GM12878 (cell line): ENCODE measurements around the gene PVALEF. TPM values are rescaled to one million over a fixed set of nuclear protein-coding genes. Genes with fewer than 3 reads are reported as not detected.

ENCODE experiments used
- BACH1 ChIP-seq: fragments of 450-650 bp; IDR thresholded peaks from 2 replicates; pipeline ENCODE4 v1.6.1; 2017; ENCODE audit warnings: mild to moderate bottlenecking, borderline replicate concordance
- IKZF2 ChIP-seq, 2 experiments: fragments of 450-650 bp; IDR thresholded peaks; 2 replicates each; pipeline ENCODE4 v1.6.1; 2017; ENCODE audit warnings: mild to moderate bottlenecking in 2 of 2, moderate library complexity in 2 of 2
- STAT3 ChIP-seq: IDR thresholded peaks from 2 replicates; pipeline ENCODE4 v1.6.1; 2011; ENCODE audit warnings: low read depth, low read length, improper control_type of control experiment
- polyA plus RNA-seq, 11 experiments: library from polyadenylated mRNA; depleted of rRNA in 4 of 11; unstranded in 6 of 11; stranded (reverse) in 5 of 11; fragments of >200 nt; fragmentation: Nextera tagmentation in 4 of 11; fragmentation: Illumina TruSeq in 1 of 11; extraction: Ambion mirVana in 4 of 11; extraction: Trizol in 1 of 11; gene quantifications; 1 replicate in 1 of 11; 2 replicates in 10 of 11; pipeline versions ENCODE4 v1.2.1 to v1.2.3, GENCODE V29; 2011 to 2016; ENCODE audit warnings: inconsistent platforms in 2 of 11, missing spikeins in 2 of 11, low read depth in 1 of 11
- total RNA-seq, 4 experiments: library from RNA; depleted of rRNA in 3 of 4; stranded (reverse); fragments of >200 nt in 3 of 4; fragmentation: Illumina TruSeq in 1 of 4; extraction: Trizol in 1 of 4; gene quantifications; 2 replicates each; pipeline versions ENCODE4 v1.2.1 to v1.2.3, GENCODE V29; 2013 to 2021
- TF ChIP-seq, protein P1 (sequence below): IDR thresholded peaks from 2 replicates; pipeline ENCODE4 v1.6.1; 2012; ENCODE audit warnings: low read depth, low read length, improper control_type of control experiment
- TF ChIP-seq, protein P2 (sequence below): fragments of 450-650 bp; IDR thresholded peaks from 2 replicates; pipeline ENCODE4 v1.6.1; 2017; ENCODE audit warnings: mild to moderate bottlenecking, moderate library complexity

Gene PVALEF
- total and polyA plus RNA-seq, 10 of the 15 experiments (the other 5 are each of a cell fraction or from before 2014, with no cell fraction given) = not detected

DNA sequence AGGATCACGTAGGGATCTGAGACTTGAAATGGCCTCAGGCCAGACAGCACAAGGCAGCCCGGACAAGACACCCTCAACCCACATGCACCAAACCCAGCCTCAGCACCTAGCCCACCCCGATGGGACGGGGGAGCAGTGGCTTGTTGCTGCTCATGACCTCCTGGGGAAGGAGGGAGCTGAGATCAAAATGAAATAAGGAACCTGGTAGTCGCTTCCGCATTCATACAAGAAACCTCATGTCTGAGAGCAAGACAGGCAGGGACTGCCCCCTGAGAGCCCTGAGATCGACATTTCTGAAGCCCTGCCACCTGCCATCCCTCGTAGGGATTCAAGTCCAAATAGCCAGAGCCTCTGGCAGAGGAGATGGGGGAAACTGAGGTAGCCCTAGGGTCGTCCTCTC lies 63.1 kb downstream of the PVALEF start (continued):
- TF ChIP-seq, protein P1, sequence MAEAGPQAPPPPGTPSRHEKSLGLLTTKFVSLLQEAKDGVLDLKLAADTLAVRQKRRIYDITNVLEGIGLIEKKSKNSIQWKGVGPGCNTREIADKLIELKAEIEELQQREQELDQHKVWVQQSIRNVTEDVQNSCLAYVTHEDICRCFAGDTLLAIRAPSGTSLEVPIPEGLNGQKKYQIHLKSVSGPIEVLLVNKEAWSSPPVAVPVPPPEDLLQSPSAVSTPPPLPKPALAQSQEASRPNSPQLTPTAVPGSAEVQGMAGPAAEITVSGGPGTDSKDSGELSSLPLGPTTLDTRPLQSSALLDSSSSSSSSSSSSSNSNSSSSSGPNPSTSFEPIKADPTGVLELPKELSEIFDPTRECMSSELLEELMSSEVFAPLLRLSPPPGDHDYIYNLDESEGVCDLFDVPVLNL = no peak
- TF ChIP-seq, protein P2, sequence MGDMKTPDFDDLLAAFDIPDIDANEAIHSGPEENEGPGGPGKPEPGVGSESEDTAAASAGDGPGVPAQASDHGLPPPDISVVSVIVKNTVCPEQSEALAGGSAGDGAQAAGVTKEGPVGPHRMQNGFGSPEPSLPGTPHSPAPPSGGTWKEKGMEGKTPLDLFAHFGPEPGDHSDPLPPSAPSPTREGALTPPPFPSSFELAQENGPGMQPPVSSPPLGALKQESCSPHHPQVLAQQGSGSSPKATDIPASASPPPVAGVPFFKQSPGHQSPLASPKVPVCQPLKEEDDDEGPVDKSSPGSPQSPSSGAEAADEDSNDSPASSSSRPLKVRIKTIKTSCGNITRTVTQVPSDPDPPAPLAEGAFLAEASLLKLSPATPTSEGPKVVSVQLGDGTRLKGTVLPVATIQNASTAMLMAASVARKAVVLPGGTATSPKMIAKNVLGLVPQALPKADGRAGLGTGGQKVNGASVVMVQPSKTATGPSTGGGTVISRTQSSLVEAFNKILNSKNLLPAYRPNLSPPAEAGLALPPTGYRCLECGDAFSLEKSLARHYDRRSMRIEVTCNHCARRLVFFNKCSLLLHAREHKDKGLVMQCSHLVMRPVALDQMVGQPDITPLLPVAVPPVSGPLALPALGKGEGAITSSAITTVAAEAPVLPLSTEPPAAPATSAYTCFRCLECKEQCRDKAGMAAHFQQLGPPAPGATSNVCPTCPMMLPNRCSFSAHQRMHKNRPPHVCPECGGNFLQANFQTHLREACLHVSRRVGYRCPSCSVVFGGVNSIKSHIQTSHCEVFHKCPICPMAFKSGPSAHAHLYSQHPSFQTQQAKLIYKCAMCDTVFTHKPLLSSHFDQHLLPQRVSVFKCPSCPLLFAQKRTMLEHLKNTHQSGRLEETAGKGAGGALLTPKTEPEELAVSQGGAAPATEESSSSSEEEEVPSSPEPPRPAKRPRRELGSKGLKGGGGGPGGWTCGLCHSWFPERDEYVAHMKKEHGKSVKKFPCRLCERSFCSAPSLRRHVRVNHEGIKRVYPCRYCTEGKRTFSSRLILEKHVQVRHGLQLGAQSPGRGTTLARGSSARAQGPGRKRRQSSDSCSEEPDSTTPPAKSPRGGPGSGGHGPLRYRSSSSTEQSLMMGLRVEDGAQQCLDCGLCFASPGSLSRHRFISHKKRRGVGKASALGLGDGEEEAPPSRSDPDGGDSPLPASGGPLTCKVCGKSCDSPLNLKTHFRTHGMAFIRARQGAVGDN = peak; percentile 89
- peak in 1 of 2 experiments; percentile 33; a peak in 2 of 4 replicates for TF ChIP-seq IKZF2 (IDR thresholded peaks at IDR 0.05)
- TF ChIP-seq BACH1 = no peak
- no peak for TF ChIP-seq STAT3
